ENCODE data around the gene CTDNEP1. TPM values are rescaled to one million over a fixed set of nuclear protein-coding genes. Genes with fewer than 3 reads are reported as not detected.

The CTDNEP1 gene
- polyA plus RNA-seq, 1 donor = 124 TPM

DNA sequence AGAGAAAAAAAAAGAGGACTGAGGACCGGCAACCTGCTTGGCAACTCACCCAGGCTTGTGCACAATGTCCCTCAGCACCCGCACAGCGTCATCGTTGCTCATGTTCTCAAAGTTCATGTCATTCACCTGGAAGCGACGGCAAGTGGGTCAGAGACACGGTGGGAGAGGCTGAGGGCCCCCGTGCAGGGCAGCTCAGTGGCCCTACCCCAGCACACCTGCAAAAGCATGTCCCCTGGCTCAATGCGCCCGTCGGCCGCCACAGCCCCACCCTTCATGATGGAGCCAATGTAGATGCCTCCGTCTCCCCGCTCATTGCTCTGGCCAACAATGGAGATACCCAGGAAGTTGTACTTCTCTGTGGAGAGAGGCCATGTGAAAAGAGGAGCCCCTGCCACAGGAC lies 22.6 kb downstream of the CTDNEP1 start:
- peaks cover 67% of the 10 kb centered on the region for H3K36me3 ChIP-seq (ENCODE audit: control insufficient read depth, insufficient read depth, low read length)

GRCh38 chr17:7226721-7227710 lies 24.5 kb downstream of the CTDNEP1 start:
- Histone ChIP-seq H3K36me3 (ENCODE audit: control insufficient read depth, insufficient read depth, low read length) (peaks cover 86% of the 10 kb centered on the region), H3K27me3 (ENCODE audit: control insufficient read depth, insufficient read depth, low read length) (no peaks in the 10 kb centered on the region), H3K4me3 (ENCODE audit: low read length) (no peak overlapping the region), H3K27ac (ENCODE audit: low read length) (no peak overlapping the region), H3K9me3 (ENCODE audit: control insufficient read depth, low read depth, low read length) (peaks cover 2% of the 10 kb centered on the region), H3K4me1 (ENCODE audit: control insufficient read depth, insufficient read depth, low read length) (peaks cover under 1% of the 10 kb centered on the region)
- no CpG with 5 or more reads among the region's 31 CpGs for WGBS (ENCODE audit: insufficient coverage, low lambda C conversion rate)
- DNase-seq = no peak

More for the DNA sequence above, 22.6 kb downstream of the CTDNEP1 start:
- no peak for DNase-seq
- no peak overlapping the region for H3K4me3 ChIP-seq (ENCODE audit: low read length)
- H3K4me1 ChIP-seq (ENCODE audit: control insufficient read depth, insufficient read depth, low read length) = peaks cover 7% of the 10 kb centered on the region
- no CpG with 5 or more reads among the region's 14 CpGs for WGBS (ENCODE audit: insufficient coverage, low lambda C conversion rate)
- no peak overlapping the region for H3K27ac ChIP-seq (ENCODE audit: low read length)
- H3K27me3 ChIP-seq (ENCODE audit: control insufficient read depth, insufficient read depth, low read length) = no peaks in the 10 kb centered on the region
- H3K9me3 ChIP-seq (ENCODE audit: control insufficient read depth, low read depth, low read length) = peaks cover 2% of the 10 kb centered on the region

GRCh38 chr17:7225711-7226331 lies 25.7 kb downstream of the CTDNEP1 start:
- DNase-seq = no peak
- peaks cover 12% of the 10 kb centered on the region for H3K4me1 ChIP-seq (ENCODE audit: control insufficient read depth, insufficient read depth, low read length)
- H3K27me3 ChIP-seq (ENCODE audit: control insufficient read depth, insufficient read depth, low read length) = no peaks in the 10 kb centered on the region
- H3K4me3 ChIP-seq (ENCODE audit: low read length) = no peak overlapping the region
- WGBS (ENCODE audit: insufficient coverage, low lambda C conversion rate) = no CpG with 5 or more reads among the region's 21 CpGs
- no peak overlapping the region for H3K27ac ChIP-seq (ENCODE audit: low read length)
- H3K36me3 ChIP-seq (ENCODE audit: control insufficient read depth, insufficient read depth, low read length) = peaks cover 97% of the 10 kb centered on the region
- peaks cover 2% of the 10 kb centered on the region for H3K9me3 ChIP-seq (ENCODE audit: control insufficient read depth, low read depth, low read length)

GRCh38 chr17:7224661-7225111 lies 26.8 kb downstream of the CTDNEP1 start:
- WGBS (ENCODE audit: insufficient coverage, low lambda C conversion rate) = no CpG with 5 or more reads among the region's 15 CpGs
- H3K36me3 ChIP-seq (ENCODE audit: control insufficient read depth, insufficient read depth, low read length) = peaks cover 87% of the 10 kb centered on the region
- H3K9me3 ChIP-seq (ENCODE audit: control insufficient read depth, low read depth, low read length) = peaks cover 2% of the 10 kb centered on the region
- DNase-seq = no peak
- no peak overlapping the region for H3K4me3 ChIP-seq (ENCODE audit: low read length)
- H3K27me3 ChIP-seq (ENCODE audit: control insufficient read depth, insufficient read depth, low read length) = no peaks in the 10 kb centered on the region
- H3K4me1 ChIP-seq (ENCODE audit: control insufficient read depth, insufficient read depth, low read length) = peaks cover 15% of the 10 kb centered on the region
- H3K27ac ChIP-seq (ENCODE audit: low read length) = no peak overlapping the region

- no CpG with 5 or more reads among the region's 10 CpGs for WGBS (ENCODE audit: insufficient coverage, low lambda C conversion rate)
- Histone ChIP-seq H3K27me3 (ENCODE audit: control insufficient read depth, insufficient read depth, low read length) (no peaks in the 10 kb centered on the region), H3K4me1 (ENCODE audit: control insufficient read depth, insufficient read depth, low read length) (peaks cover 17% of the 10 kb centered on the region), H3K4me3 (ENCODE audit: low read length) (no peak overlapping the region), H3K9me3 (ENCODE audit: control insufficient read depth, low read depth, low read length) (peaks cover 2% of the 10 kb centered on the region), H3K36me3 (ENCODE audit: control insufficient read depth, insufficient read depth, low read length) (peaks cover 81% of the 10 kb centered on the region), H3K27ac (ENCODE audit: low read length) (no peak overlapping the region)
- no peak for DNase-seq
Observed at GRCh38 chr17:7224110-7224509, 27.4 kb downstream of the CTDNEP1 start.

GRCh38 chr17:7223375-7223774 lies 28.2 kb downstream of the CTDNEP1 start:
- no peaks in the 10 kb centered on the region for H3K9me3 ChIP-seq (ENCODE audit: control insufficient read depth, low read depth, low read length)
- H3K27me3 ChIP-seq (ENCODE audit: control insufficient read depth, insufficient read depth, low read length) = no peaks in the 10 kb centered on the region
- no peak overlapping the region for H3K4me3 ChIP-seq (ENCODE audit: low read length)
- H3K27ac ChIP-seq (ENCODE audit: low read length) = no peak overlapping the region
- DNase-seq = no peak
- peaks cover 20% of the 10 kb centered on the region for H3K4me1 ChIP-seq (ENCODE audit: control insufficient read depth, insufficient read depth, low read length)
- peaks cover 74% of the 10 kb centered on the region for H3K36me3 ChIP-seq (ENCODE audit: control insufficient read depth, insufficient read depth, low read length)
- no CpG with 5 or more reads among the region's 4 CpGs for WGBS (ENCODE audit: insufficient coverage, low lambda C conversion rate)

DNA sequence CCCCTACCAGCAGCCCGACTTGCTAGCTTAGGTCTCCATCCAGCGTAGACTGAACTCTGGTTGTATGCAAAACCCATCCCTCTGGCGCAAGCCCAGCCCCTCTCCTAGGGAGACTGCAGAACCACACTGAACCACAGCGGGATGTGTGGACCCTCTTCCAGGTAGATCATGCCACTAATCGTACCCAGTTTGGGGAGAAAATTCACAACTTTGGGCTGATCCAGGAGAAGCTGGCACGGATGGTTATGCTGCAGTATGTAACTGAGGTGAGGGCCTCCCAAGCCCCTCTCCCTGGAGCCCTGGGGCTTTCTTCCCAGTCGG lies 28.6 kb downstream of the CTDNEP1 start:
- Histone ChIP-seq H3K4me3 (ENCODE audit: low read length) (no peak overlapping the region), H3K27ac (ENCODE audit: low read length) (no peak overlapping the region), H3K4me1 (ENCODE audit: control insufficient read depth, insufficient read depth, low read length) (peaks cover 25% of the 10 kb centered on the region), H3K27me3 (ENCODE audit: control insufficient read depth, insufficient read depth, low read length) (peaks cover 3% of the 10 kb centered on the region), H3K36me3 (ENCODE audit: control insufficient read depth, insufficient read depth, low read length) (peaks cover 69% of the 10 kb centered on the region), H3K9me3 (ENCODE audit: control insufficient read depth, low read depth, low read length) (no peaks in the 10 kb centered on the region)
- no CpG with 5 or more reads among the region's 7 CpGs for WGBS (ENCODE audit: insufficient coverage, low lambda C conversion rate)
- DNase-seq = no peak

DNA sequence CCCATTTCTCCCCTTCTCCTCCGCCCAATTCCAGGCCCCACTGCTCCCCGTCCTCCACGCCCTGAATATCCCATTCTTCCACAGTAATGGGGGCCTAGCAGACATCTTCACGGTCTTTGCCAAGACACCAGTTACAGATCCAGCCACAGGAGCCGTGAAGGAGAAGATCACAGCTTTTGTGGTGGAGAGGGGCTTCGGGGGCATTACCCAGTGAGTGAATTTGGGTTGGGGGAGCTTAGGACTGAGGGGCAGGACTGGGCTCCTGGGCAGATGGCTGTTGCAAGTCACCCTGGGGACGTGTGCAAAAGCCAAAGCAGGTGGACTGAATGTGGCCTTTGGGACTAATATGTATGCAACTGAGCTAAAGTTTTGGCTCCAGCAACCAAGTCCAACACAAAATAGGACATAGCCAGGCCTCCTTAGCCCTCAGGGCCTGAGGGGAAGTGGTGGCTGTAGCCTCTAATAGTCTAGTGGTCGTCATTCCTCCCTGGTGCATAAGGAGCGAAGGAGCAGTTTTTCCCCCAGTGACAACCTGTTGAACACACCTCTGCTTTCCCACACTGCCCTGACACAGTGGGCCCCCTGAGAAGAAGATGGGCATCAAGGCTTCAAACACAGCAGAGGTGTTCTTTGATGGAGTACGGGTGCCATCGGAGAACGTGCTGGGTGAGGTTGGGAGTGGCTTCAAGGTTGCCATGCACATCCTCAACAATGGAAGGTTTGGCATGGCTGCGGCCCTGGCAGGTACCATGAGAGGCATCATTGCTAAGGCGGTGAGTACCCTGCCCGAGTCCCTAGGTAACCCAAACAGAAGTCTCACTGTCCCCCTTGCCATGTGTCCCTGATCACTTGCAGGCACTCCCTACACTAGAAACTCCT lies 29.2 kb downstream of the CTDNEP1 start:
- DNase-seq = no peak
- Histone ChIP-seq H3K4me3 (ENCODE audit: low read length) (no peak overlapping the region), H3K36me3 (ENCODE audit: control insufficient read depth, insufficient read depth, low read length) (peaks cover 63% of the 10 kb centered on the region), H3K4me1 (ENCODE audit: control insufficient read depth, insufficient read depth, low read length) (peaks cover 28% of the 10 kb centered on the region), H3K27me3 (ENCODE audit: control insufficient read depth, insufficient read depth, low read length) (peaks cover 7% of the 10 kb centered on the region), H3K9me3 (ENCODE audit: control insufficient read depth, low read depth, low read length) (no peaks in the 10 kb centered on the region), H3K27ac (ENCODE audit: low read length) (no peak overlapping the region)
- WGBS (ENCODE audit: insufficient coverage, low lambda C conversion rate) = no CpG with 5 or more reads among the region's 15 CpGs

DNA sequence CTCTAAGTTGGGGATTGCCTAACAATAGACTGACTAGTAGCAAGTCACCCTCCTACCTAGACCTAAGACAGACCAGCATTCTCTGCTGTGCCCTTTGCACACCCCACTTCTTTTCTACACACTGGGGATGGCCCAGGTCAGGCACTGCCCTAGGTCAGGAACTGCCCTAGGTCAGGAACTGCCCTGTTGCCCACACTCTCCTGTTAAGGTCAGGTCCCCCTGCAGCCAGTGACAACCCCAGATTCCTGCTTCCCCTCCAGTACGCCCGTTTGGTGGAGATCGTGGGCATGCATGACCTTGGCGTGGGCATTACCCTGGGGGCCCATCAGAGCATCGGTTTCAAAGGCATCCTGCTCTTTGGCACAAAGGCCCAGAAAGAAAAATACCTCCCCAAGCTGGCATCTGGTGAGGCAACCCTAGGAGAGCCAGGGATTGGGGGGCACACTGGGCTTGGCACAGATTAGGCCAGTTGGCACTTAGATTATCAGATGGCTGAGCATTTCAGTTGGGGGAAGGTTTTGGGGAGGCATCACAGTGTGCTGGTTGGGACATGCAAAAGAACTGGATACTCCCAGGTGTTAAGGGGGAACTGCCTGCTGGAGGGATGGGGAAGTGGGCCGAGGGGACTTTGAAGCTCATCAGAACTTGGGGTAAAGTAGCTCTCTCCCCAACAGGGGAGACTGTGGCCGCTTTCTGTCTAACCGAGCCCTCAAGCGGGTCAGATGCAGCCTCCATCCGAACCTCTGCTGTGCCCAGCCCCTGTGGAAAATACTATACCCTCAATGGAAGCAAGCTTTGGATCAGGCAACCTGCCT lies 30.0 kb downstream of the CTDNEP1 start:
- no peak overlapping the region for H3K4me3 ChIP-seq (ENCODE audit: low read length)
- H3K9me3 ChIP-seq (ENCODE audit: control insufficient read depth, low read depth, low read length) = no peaks in the 10 kb centered on the region
- H3K27me3 ChIP-seq (ENCODE audit: control insufficient read depth, insufficient read depth, low read length) = peaks cover 13% of the 10 kb centered on the region
- H3K4me1 ChIP-seq (ENCODE audit: control insufficient read depth, insufficient read depth, low read length) = peaks cover 28% of the 10 kb centered on the region
- no CpG with 5 or more reads among the region's 10 CpGs for WGBS (ENCODE audit: insufficient coverage, low lambda C conversion rate)
- peaks cover 55% of the 10 kb centered on the region for H3K36me3 ChIP-seq (ENCODE audit: control insufficient read depth, insufficient read depth, low read length)
- no peak for DNase-seq
- H3K27ac ChIP-seq (ENCODE audit: low read length) = peak overlapping the region; percentile 90
